ENCODE data around the gene CELF4.

The CELF4 gene

GRCh38 chr18:37260367-37261093 is 305.1 kb downstream of the CELF4 start:
- DNase-seq (ENCODE audit: low read depth, low spot score): no peak

- no peak for DNase-seq (ENCODE audit: low read depth, low spot score)
Measured at GRCh38 chr18:37259711-37260110, 305.9 kb downstream of the CELF4 start.

- no peak for DNase-seq (ENCODE audit: low read depth, low spot score)
Measured at GRCh38 chr18:37258819-37259218, 306.8 kb downstream of the CELF4 start.

- DNase-seq (ENCODE audit: low read depth, low spot score): no peak
Measured at GRCh38 chr18:37258131-37258530, 307.5 kb downstream of the CELF4 start.

GRCh38 chr18:37254973-37255372 is 310.6 kb downstream of the CELF4 start:
- no peak for DNase-seq (ENCODE audit: low read depth, low spot score)

GRCh38 chr18:37254236-37254754 is 311.3 kb downstream of the CELF4 start:
- no peak for DNase-seq (ENCODE audit: low read depth, low spot score)

GRCh38 chr18:37253394-37254235 is 312.0 kb downstream of the CELF4 start:
- no peak for DNase-seq (ENCODE audit: low read depth, low spot score)

- DNase-seq (ENCODE audit: low read depth, low spot score): no peak
Measured at GRCh38 chr18:37252854-37253393, 312.7 kb downstream of the CELF4 start.

GRCh38 chr18:37252342-37252741 is 313.3 kb downstream of the CELF4 start:
- DNase-seq (ENCODE audit: low read depth, low spot score): no peak

GRCh38 chr18:37251679-37252078 is 313.9 kb downstream of the CELF4 start:
- no peak for DNase-seq (ENCODE audit: low read depth, low spot score)

GRCh38 chr18:37249895-37250618 is 315.5 kb downstream of the CELF4 start:
- DNase-seq (ENCODE audit: low read depth, low spot score): peak; percentile 45

GRCh38 chr18:37249171-37249886 is 316.3 kb downstream of the CELF4 start:
- no peak for DNase-seq (ENCODE audit: low read depth, low spot score)

- DNase-seq (ENCODE audit: low read depth, low spot score): no peak
Measured at GRCh38 chr18:37248281-37248680, 317.3 kb downstream of the CELF4 start.

- DNase-seq (ENCODE audit: low read depth, low spot score): no peak
Measured at GRCh38 chr18:37247497-37248161, 318.0 kb downstream of the CELF4 start.

GRCh38 chr18:37246779-37247340 is 318.7 kb downstream of the CELF4 start:
- DNase-seq (ENCODE audit: low read depth, low spot score): no peak

GRCh38 chr18:37244618-37245017 is 321.0 kb downstream of the CELF4 start:
- no peak for DNase-seq (ENCODE audit: low read depth, low spot score)

- DNase-seq (ENCODE audit: low read depth, low spot score): no peak
Measured at GRCh38 chr18:37243741-37244140, 321.9 kb downstream of the CELF4 start.

- no peak for DNase-seq (ENCODE audit: low read depth, low spot score)
Measured at GRCh38 chr18:37242826-37243560, 322.6 kb downstream of the CELF4 start.

GRCh38 chr18:37242091-37242490 is 323.5 kb downstream of the CELF4 start:
- no peak for DNase-seq (ENCODE audit: low read depth, low spot score)

All from ELF-1 (cell line).